Measurements from ENCODE around the gene NCOA1. TPM values are rescaled to one million over a fixed set of nuclear protein-coding genes. Genes with fewer than 3 reads are reported as not detected.

The NCOA1 gene
- total and polyA plus RNA-seq, 2 of the 4 experiments (the other 2 are of a cell fraction) = 6.7 to 11.3 TPM

DNA sequence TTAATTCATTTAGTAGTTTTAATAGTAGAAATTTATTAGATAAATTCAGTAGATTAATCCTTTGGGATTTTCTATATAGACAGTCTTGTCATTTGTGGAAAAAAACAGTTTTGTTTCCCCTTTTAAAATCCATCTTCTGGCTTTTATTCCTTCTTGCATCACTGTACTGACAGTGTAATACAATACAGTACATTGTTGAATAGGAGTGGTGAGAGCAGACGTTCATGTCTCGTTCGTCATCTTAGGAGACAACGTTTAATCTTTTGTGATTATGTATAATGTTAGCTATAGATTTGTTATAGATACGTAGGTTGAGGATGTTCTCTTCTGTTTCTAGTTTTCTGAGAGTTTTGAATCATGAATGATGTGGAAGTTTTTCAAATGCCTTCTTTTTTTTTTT is 61.8 kb downstream of the NCOA1 start:
- DNase-seq (no peak), ATAC-seq (ENCODE audit: low read depth) (no peak)
- no peak overlapping the region for H4K5ac ChIP-seq (ENCODE audit: low read depth, low read length)
- intact Hi-C loops (cut with micrococcal nuclease) = no loop called here
- no peak overlapping the region for H3K18ac ChIP-seq (ENCODE audit: low read depth, low read length)
- H3K4me2 ChIP-seq (ENCODE audit: low read depth, low read length) = no peak overlapping the region
- no peak overlapping the region for H2BK120ac ChIP-seq (ENCODE audit: low read depth, low read length)
- H3K9ac ChIP-seq (ENCODE audit: low read depth, low read length) = no peak overlapping the region
- no peak overlapping the region for H2AK9ac ChIP-seq (replicated peaks; ENCODE audit: low read depth, low read length, poor library complexity)
- no peak overlapping the region for H3K23ac ChIP-seq (ENCODE audit: low read depth, low read length)
- dilution Hi-C loops (cut with HindIII; ENCODE audit: low sequenced_read_pairs, unreplicated experiment) = no loop called here
- BruUV-seq (replicated peaks) = no TSS peak
- no peak overlapping the region for H3K56ac ChIP-seq (ENCODE audit: extremely low read depth, insufficient read depth, low read length)
- WGBS, 2 experiments (ENCODE audit: extremely low coverage in 2 of 2, insufficient read length in 1 of 2) = no CpG with 5 or more reads among the region's 5 CpGs
- POLR2A ChIA-PET (ENCODE audit: unreplicated experiment) = no interaction called here
- no peak overlapping the region for H2BK20ac ChIP-seq (ENCODE audit: low read depth, low read length)
- no peak overlapping the region for H3K14ac ChIP-seq (replicated peaks; ENCODE audit: low read depth, low read length)
- no peak overlapping the region for H3K4me3 ChIP-seq (ENCODE audit: insufficient read depth, low read depth, low read length)
- TF ChIP-seq, protein P1, sequence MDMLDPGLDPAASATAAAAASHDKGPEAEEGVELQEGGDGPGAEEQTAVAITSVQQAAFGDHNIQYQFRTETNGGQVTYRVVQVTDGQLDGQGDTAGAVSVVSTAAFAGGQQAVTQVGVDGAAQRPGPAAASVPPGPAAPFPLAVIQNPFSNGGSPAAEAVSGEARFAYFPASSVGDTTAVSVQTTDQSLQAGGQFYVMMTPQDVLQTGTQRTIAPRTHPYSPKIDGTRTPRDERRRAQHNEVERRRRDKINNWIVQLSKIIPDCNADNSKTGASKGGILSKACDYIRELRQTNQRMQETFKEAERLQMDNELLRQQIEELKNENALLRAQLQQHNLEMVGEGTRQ (IDR thresholded peaks at IDR 0.05; ENCODE audit: low read depth, low read length) = no peak
- TF ChIP-seq, protein P2, sequence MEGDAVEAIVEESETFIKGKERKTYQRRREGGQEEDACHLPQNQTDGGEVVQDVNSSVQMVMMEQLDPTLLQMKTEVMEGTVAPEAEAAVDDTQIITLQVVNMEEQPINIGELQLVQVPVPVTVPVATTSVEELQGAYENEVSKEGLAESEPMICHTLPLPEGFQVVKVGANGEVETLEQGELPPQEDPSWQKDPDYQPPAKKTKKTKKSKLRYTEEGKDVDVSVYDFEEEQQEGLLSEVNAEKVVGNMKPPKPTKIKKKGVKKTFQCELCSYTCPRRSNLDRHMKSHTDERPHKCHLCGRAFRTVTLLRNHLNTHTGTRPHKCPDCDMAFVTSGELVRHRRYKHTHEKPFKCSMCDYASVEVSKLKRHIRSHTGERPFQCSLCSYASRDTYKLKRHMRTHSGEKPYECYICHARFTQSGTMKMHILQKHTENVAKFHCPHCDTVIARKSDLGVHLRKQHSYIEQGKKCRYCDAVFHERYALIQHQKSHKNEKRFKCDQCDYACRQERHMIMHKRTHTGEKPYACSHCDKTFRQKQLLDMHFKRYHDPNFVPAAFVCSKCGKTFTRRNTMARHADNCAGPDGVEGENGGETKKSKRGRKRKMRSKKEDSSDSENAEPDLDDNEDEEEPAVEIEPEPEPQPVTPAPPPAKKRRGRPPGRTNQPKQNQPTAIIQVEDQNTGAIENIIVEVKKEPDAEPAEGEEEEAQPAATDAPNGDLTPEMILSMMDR (conservative IDR thresholded peaks at IDR 0.05; ENCODE audit: low read depth, low read length) = no peak
- TF ChIP-seq, protein P3, sequence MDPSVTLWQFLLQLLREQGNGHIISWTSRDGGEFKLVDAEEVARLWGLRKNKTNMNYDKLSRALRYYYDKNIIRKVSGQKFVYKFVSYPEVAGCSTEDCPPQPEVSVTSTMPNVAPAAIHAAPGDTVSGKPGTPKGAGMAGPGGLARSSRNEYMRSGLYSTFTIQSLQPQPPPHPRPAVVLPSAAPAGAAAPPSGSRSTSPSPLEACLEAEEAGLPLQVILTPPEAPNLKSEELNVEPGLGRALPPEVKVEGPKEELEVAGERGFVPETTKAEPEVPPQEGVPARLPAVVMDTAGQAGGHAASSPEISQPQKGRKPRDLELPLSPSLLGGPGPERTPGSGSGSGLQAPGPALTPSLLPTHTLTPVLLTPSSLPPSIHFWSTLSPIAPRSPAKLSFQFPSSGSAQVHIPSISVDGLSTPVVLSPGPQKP (IDR thresholded peaks at IDR 0.05; ENCODE audit: borderline replicate concordance, low read depth, low read length) = no peak
- TF ChIP-seq POLR2A (IDR thresholded peaks at IDR 0.05; ENCODE audit: low read depth, low read length) (no peak), MAZ (IDR thresholded peaks at IDR 0.05; ENCODE audit: borderline replicate concordance, low read depth, low read length) (no peak), MXI1 (IDR thresholded peaks at IDR 0.05; ENCODE audit: borderline replicate concordance, low read depth, low read length) (no peak), RAD21 (IDR thresholded peaks at IDR 0.05; ENCODE audit: low read length) (no peak), BHLHE40 (IDR thresholded peaks at IDR 0.05; ENCODE audit: low read depth, low read length) (no peak), SMC3 (IDR thresholded peaks at IDR 0.05; ENCODE audit: low read depth, low read length) (no peak), CEBPB (IDR thresholded peaks at IDR 0.05; ENCODE audit: low read depth, low read length) (no peak), MAFK (IDR thresholded peaks at IDR 0.05; ENCODE audit: low read depth, low read length) (no peak), CHD1 (IDR thresholded peaks at IDR 0.05; ENCODE audit: low read depth, low read length) (no peak)
- 0 out of 2 replicates have a peak, but pooled peaks cover 4% of the 10 kb centered on the region for H4K20me1 ChIP-seq (ENCODE audit: insufficient read depth, low read length)
- H3K36me3 ChIP-seq (ENCODE audit: control insufficient read depth, insufficient read depth, low read length) = peaks cover 5% of the 10 kb centered on the region; the same call in 1 of the 2 replicates
- H2AFZ ChIP-seq (replicated peaks; ENCODE audit: low read length, poor library complexity) = no peak overlapping the region
- no peaks in the 10 kb centered on the region for H3K4me1 ChIP-seq (ENCODE audit: control insufficient read depth, insufficient read depth, low read length)
- no peak overlapping the region for H4K8ac ChIP-seq (ENCODE audit: low read depth in 2 of 2, low read length in 2 of 2)
- H3K4ac ChIP-seq (ENCODE audit: low read depth, low read length) = no peak overlapping the region
- no peaks in the 10 kb centered on the region for H3K27me3 ChIP-seq (ENCODE audit: control insufficient read depth, insufficient read depth, low read length)
- 0 out of 2 replicates have a peak, but pooled peaks cover 2% of the 10 kb centered on the region for H3K9me3 ChIP-seq (ENCODE audit: control insufficient read depth, insufficient read depth, low read length)
- no peak overlapping the region for H4K91ac ChIP-seq (ENCODE audit: insufficient read depth, low read depth, low read length)
- CTCF ChIA-PET = no interaction called here
- no peak overlapping the region for H2BK5ac ChIP-seq (ENCODE audit: low read depth, low read length, poor library complexity, severe bottlenecking)
- H2AK5ac ChIP-seq (ENCODE audit: low read depth, low read length) = no peak overlapping the region
- no peaks in the 10 kb centered on the region; a peak in 1 of 4 replicates for H3K79me1 ChIP-seq (ENCODE audit: low read depth in 1 of 2, low read length in 2 of 2)
- in situ Hi-C loops (cut with MboI; ENCODE audit: low sequenced_read_pairs) = no loop called here
- no peaks in the 10 kb centered on the region for H3K9me1 ChIP-seq (ENCODE audit: insufficient read depth, low read length)
- no peak overlapping the region for H3K27ac ChIP-seq (ENCODE audit: insufficient read depth, low read length)
- no peak overlapping the region for H2BK15ac ChIP-seq (ENCODE audit: low read depth, low read length)

Measured in IMR-90 (cell line).